Naive thymus-derived CD8-positive, alpha-beta T cell (primary cell): ENCODE data around the gene C11orf54. TPM values are rescaled to one million over a fixed set of nuclear protein-coding genes. Genes with fewer than 3 reads are reported as not detected.

ENCODE experiments used
- ATAC-seq, 2 donors: fragments of 150-1000 bp; cut with Tn5 transposase in 1 of 2; sonication (Bioruptor Pico), chemical (Tn5 transposase) in 1 of 2; 1 replicate in 1 of 2; 2 replicates in 1 of 2; pipeline ENCODE4 v1.10.0; 2021; ENCODE audit warnings: mild to moderate bottlenecking in 2 of 2, moderate library complexity in 2 of 2
- POLR2A ChIA-PET: fragments of 350-600 bp; sonication (Branson Sonifier 250); formaldehyde crosslinking; loops from one replicate; lab custom pipeline; 2021; ENCODE audit warnings: antibody characterized with exemption; lab: Charles Lee
- DNase-seq, 10 donors: peaks; one replicate each; pipeline versions ENCODE4 v3.0.0 to v3.0.0-alpha.2; 2020 to 2022
- H3K27ac Mint-ChIP-seq, 10 donors: one replicate each; pipeline ENCODE4 v1.8.0; 2020 to 2022; ENCODE audit warnings: mild to moderate bottlenecking in 10 of 10, mixed read lengths in 10 of 10, moderate library complexity in 4 of 10, inconsistent platforms in 1 of 10
- H3K27me3 Mint-ChIP-seq, 5 donors: one replicate each; pipeline ENCODE4 v1.8.0; 2021 to 2022; ENCODE audit warnings: mixed read lengths in 5 of 5
- H3K36me3 Mint-ChIP-seq, 3 donors: one replicate each; pipeline ENCODE4 v1.8.0; 2020 to 2022; ENCODE audit warnings: mixed read lengths in 3 of 3, mild to moderate bottlenecking in 2 of 3, inconsistent platforms in 1 of 3
- H3K4me1 Mint-ChIP-seq, 4 donors: one replicate each; pipeline ENCODE4 v1.8.0; 2021 to 2022; ENCODE audit warnings: mixed read lengths in 4 of 4
- H3K4me3 Mint-ChIP-seq, 10 donors: one replicate each; pipeline ENCODE4 v1.8.0; 2020 to 2022; ENCODE audit warnings: mild to moderate bottlenecking in 10 of 10, mixed read lengths in 10 of 10, moderate library complexity in 6 of 10, inconsistent platforms in 1 of 10
- H3K9me3 Mint-ChIP-seq, 9 donors: one replicate each; pipeline ENCODE4 v1.8.0; 2020 to 2022; ENCODE audit warnings: mixed read lengths in 9 of 9, mild to moderate bottlenecking in 3 of 9, inconsistent platforms in 1 of 9, moderate library complexity in 1 of 9
- polyA plus RNA-seq, 3 donors: library from polyadenylated mRNA; unstranded; fragments of 300-500 nt; fragmentation: Illumina TruSeq; gene quantifications; one replicate each; pipeline ENCODE4 v1.2.3, GENCODE V29; 2021
- total RNA-seq, 8 experiments: library from RNA in 2 of 8; stranded (reverse) in 2 of 8; gene quantifications; one replicate each; pipeline ENCODE4 v1.2.3 and lab custom pipeline; 2021 to 2026

Gene C11orf54
- total and polyA plus RNA-seq, 5 experiments from 2014 or later, result 18.7 to 49.2 (median 21.6) TPM

DNA sequence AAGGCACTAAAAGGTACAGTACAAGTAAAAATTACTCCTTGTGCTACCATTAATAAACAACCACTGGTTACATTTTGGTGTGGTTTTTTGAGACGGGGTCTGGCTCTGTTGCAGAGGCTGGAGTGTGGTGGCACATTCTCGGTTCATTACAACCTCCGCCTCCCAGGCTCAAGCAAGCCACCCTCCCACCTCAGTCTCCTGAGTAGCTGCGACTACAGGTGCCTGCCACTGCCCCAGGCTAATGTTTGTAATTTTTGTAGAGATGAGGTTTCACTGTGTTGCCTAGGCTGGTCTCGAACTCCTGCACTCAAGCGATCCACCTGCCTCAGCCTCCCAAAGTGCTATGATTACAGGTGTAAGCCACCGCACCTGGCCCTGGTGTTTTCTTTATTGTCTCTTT, 20.9 kb upstream of the C11orf54 start:
- POLR2A ChIA-PET, result interaction anchor here (0.7 kb wide), 1 partner anchor 21 kb away, joined by 3 read pairs; the partner anchor contains the start of genes C11orf54 and TAF1D
- peaks cover 0 to 10% (median 0%) of the 10 kb centered on the region in 9 donors for H3K9me3 Mint-ChIP-seq
- H3K27ac Mint-ChIP-seq, result peak overlapping the region in 1 of 10 donors; percentile 28
- no peak overlapping the region for H3K4me3 Mint-ChIP-seq
- H3K36me3 Mint-ChIP-seq, result peaks cover 8 to 41% (median 30%) of the 10 kb centered on the region in 3 donors
- H3K27me3 Mint-ChIP-seq, result no peaks in the 10 kb centered on the region
- DNase-seq (no peak), ATAC-seq (no peak)
- peaks cover 12 to 24% (median 21%) of the 10 kb centered on the region in 4 donors for H3K4me1 Mint-ChIP-seq

- H3K27ac Mint-ChIP-seq, result peak overlapping the region in 5 of 10 donors; percentile 29 to 75 (median 48)
- ATAC-seq, result no peak
These were observed 17.4 kb upstream of the C11orf54 start for GRCh38 chr11:93724089-93724488.

DNA sequence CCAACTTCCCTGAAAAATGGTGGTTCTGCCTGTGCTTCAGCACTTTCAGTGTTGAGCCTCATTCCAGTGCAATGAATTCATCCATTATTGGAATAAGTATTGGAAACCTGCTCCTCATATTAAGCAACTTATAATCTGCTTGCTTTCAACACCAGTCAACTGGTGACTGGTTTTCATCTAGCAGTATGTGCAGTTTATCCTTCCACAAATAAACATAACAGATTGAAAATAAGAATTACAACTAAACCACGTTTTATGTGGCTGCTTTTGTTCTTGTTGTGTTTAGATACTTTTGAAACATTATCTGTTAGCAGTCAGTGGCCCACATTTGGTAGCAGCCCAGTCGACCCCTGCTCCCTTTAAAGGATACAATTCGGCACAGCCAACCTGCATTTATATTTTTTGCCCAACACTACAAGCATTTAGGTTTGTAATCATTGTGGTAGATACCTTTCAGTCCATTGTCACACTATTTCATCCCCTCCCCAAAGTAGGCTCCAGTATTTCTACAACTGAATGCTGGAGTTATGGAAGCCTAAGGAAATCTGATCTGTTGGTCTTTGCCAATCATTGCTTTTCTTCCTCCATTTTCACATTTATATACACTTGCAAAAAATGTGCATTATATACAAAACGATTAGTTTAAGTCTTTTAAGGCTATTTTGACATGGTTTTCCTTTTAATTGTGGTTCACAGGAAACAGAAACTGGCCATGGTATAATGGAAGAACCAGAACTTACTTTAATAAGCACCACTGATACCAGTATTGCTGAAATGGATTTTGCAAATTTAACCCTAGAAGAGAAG, 13.3 kb upstream of the C11orf54 start:
- peak in 1 of 2 donors; percentile 28 for ATAC-seq
- DNase-seq, result no peak
- no peaks in the 10 kb centered on the region for H3K9me3 Mint-ChIP-seq
- peaks cover 2 to 11% (median 6%) of the 10 kb centered on the region in 4 donors for H3K4me1 Mint-ChIP-seq
- POLR2A ChIA-PET, result interaction anchor here (1.1 to 3.7 kb wide), 3 partner anchors 11 to 13 kb away, joined by 3 to 21 read pairs (median 5); partner anchors contain the start of genes C11orf54 and TAF1D
- no peaks in the 10 kb centered on the region for H3K27me3 Mint-ChIP-seq
- H3K27ac Mint-ChIP-seq, result peak overlapping the region; percentile 11 to 68 (median 38)
- H3K4me3 Mint-ChIP-seq, result no peak overlapping the region
- peaks cover 0 to 72% (median 28%) of the 10 kb centered on the region in 3 donors for H3K36me3 Mint-ChIP-seq

More at GRCh38 chr11:93724089-93724488, 17.4 kb upstream of the C11orf54 start:
- Mint-ChIP-seq H3K4me1 (peaks cover 0 to 7% (median 4%) of the 10 kb centered on the region in 4 donors), H3K36me3 (peaks cover 0 to 52% (median 19%) of the 10 kb centered on the region in 3 donors), H3K27me3 (no peaks in the 10 kb centered on the region), H3K4me3 (no peak overlapping the region), H3K9me3 (no peaks in the 10 kb centered on the region)
- no peak for DNase-seq
- POLR2A ChIA-PET, result interaction anchor here (3.4 kb wide), 1 partner anchor 17 kb away, joined by 31 read pairs; the partner anchor contains the start of genes C11orf54 and TAF1D

DNA sequence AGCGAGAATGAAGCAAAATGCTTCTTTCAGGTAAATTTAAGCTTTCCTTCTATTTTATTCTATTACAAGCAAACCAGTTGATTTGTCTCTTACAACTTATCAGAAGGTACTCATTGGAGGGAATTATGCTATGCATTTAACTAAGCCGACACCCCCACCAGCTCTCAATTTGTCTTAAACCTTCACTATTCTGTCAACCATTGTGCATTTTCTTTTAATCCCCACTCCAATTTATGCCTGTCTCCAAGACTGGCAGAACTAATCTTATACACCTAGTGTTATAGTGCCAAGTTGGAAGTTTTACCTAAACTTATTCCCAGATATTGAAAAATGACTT, 12.7 kb upstream of the C11orf54 start:
- DNase-seq, result no peak
- Mint-ChIP-seq H3K4me1 (peaks cover 5 to 16% (median 10%) of the 10 kb centered on the region in 4 donors), H3K9me3 (no peaks in the 10 kb centered on the region), H3K4me3 (no peak overlapping the region), H3K27ac (peak overlapping the region in 7 of 10 donors; percentile 11 to 67 (median 27)), H3K36me3 (peaks cover 0 to 78% (median 29%) of the 10 kb centered on the region in 3 donors), H3K27me3 (no peaks in the 10 kb centered on the region)
- no peak for ATAC-seq
- POLR2A ChIA-PET, result interaction anchor here (3.7 kb wide), 1 partner anchor 12 kb away, joined by 21 read pairs; the partner anchor contains the start of genes C11orf54 and TAF1D

- DNase-seq (no peak), ATAC-seq (peak in 1 of 2 donors; percentile 31)
- Mint-ChIP-seq H3K4me1 (peaks cover 5 to 20% (median 10%) of the 10 kb centered on the region in 4 donors), H3K27ac (peak overlapping the region in 7 of 10 donors; percentile 13 to 67 (median 43)), H3K9me3 (no peaks in the 10 kb centered on the region), H3K36me3 (peaks cover 0 to 82% (median 28%) of the 10 kb centered on the region in 3 donors), H3K4me3 (no peak overlapping the region), H3K27me3 (no peaks in the 10 kb centered on the region)
- POLR2A ChIA-PET, result interaction anchor here (3.7 kb wide), 1 partner anchor 12 kb away, joined by 21 read pairs; the partner anchor contains the start of genes C11orf54 and TAF1D
These were observed 12.3 kb upstream of the C11orf54 start for GRCh38 chr11:93729129-93729616.

- ATAC-seq (no peak), DNase-seq (no peak)
- H3K4me3 Mint-ChIP-seq, result no peak overlapping the region
- H3K4me1 Mint-ChIP-seq, result peaks cover 8 to 33% (median 22%) of the 10 kb centered on the region in 4 donors
- POLR2A ChIA-PET, result interaction anchor here (3.7 kb wide), 1 partner anchor 10 kb away, joined by 21 read pairs; the partner anchor contains the start of genes C11orf54 and TAF1D
- peak overlapping the region in 8 of 10 donors; percentile 3 to 74 (median 24) for H3K27ac Mint-ChIP-seq
- no peaks in the 10 kb centered on the region for H3K27me3 Mint-ChIP-seq
- H3K9me3 Mint-ChIP-seq, result no peaks in the 10 kb centered on the region
- H3K36me3 Mint-ChIP-seq, result peaks cover 0 to 89% (median 26%) of the 10 kb centered on the region in 3 donors
These were observed 11.1 kb upstream of the C11orf54 start for GRCh38 chr11:93730108-93731107.

DNA sequence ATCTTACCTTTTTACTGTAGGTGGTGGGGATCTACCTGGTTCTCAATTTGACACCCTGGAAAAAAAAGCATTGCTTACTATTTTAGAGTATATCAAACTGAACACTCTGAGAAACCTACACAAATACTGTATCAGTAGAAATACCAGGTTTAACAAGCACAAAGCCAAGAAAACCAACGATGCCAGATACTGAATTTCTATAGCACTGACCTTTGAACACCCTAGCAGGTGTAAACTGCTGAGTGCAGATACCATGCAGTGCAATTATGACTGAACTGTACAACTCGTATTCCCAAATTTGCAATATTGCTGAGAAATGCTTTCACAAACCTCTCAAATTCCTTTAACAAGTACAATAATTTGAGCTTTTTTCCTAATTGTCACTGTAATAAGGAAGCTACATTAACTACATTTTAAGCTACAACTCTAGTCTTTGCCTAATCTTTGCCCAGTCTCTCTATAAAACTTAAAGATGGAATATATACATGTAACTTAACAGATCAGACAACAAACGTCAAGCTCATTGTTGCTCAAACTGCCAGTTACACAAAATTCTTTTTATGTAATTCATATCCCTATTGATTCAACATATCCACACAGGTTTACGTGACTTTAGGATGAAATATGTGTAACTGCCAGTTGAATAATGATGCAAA, 9.1 kb upstream of the C11orf54 start:
- Mint-ChIP-seq H3K36me3 (peaks cover 0 to 98% (median 33%) of the 10 kb centered on the region in 3 donors), H3K27ac (peak overlapping the region in 6 of 10 donors; percentile 7 to 49 (median 38)), H3K9me3 (no peaks in the 10 kb centered on the region), H3K4me1 (peaks cover 12 to 49% (median 35%) of the 10 kb centered on the region in 4 donors), H3K4me3 (no peak overlapping the region), H3K27me3 (no peaks in the 10 kb centered on the region)
- ATAC-seq (no peak), DNase-seq (no peak)
- POLR2A ChIA-PET, result interaction anchor here (3.7 kb wide), 1 partner anchor 8 kb away, joined by 21 read pairs; the partner anchor contains the start of genes C11orf54 and TAF1D

- Mint-ChIP-seq H3K9me3 (no peaks in the 10 kb centered on the region), H3K4me3 (no peak overlapping the region), H3K27ac (peak overlapping the region in 8 of 10 donors; percentile 3 to 76 (median 56)), H3K4me1 (peaks cover 13 to 60% (median 47%) of the 10 kb centered on the region in 4 donors), H3K36me3 (peaks cover 0 to 98% (median 41%) of the 10 kb centered on the region in 3 donors), H3K27me3 (no peaks in the 10 kb centered on the region)
- POLR2A ChIA-PET, result interaction anchor here (0.8 kb wide), 1 partner anchor 51 kb away, joined by 3 read pairs; the partner anchor contains the start of gene MED17
- ATAC-seq (no peak), DNase-seq (no peak)
These were observed 8.0 kb upstream of the C11orf54 start for GRCh38 chr11:93733474-93733873.

DNA sequence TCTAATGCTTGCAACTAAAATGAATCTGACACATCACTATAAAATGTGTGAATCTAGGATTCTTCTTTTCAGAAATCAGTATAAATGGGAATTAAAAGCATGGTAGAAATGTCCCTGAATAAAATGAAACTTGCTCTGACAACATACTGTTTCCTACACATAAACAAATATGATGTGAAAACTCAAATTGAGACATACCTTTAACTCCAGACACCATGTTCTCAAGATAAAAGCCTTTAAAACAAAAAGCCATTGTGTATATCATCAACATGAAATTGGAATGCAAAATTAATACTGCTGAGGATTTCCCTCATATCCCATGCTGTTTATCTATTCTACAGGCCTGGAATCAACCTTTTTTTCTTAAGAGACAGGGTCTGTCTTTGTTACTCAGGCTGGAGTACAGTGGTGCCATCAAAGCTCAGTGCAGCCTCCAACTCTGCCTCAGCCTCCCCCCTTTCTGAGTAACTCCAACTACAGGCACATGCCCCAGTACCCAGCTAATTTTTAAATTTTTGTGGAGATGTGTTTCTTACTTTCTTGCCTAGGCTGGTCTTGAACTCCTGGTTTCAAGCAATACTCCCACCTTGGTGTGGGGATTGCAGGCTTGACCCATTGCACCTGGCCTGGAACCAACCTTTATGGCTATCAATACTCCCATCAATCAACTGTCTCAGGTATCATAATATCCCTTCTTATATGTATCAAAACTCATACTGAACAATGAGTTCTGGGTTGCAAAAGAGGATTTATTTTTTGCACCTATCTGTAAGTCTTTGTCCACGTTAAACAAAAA, 6.8 kb upstream of the C11orf54 start:
- DNase-seq (no peak), ATAC-seq (no peak)
- no peaks in the 10 kb centered on the region for H3K27me3 Mint-ChIP-seq
- peaks cover 0 to 98% (median 39%) of the 10 kb centered on the region in 3 donors for H3K36me3 Mint-ChIP-seq
- peak overlapping the region; percentile 7 to 82 (median 41) for H3K27ac Mint-ChIP-seq
- no peaks in the 10 kb centered on the region for H3K9me3 Mint-ChIP-seq
- POLR2A ChIA-PET, result interaction anchor here (0.6 kb wide), 1 partner anchor 1985 kb away, joined by 3 read pairs; no protein-coding TSS in a partner anchor
- peak overlapping the region in 4 of 10 donors; percentile 15 to 30 (median 21) for H3K4me3 Mint-ChIP-seq
- peaks cover 14 to 71% (median 58%) of the 10 kb centered on the region in 4 donors for H3K4me1 Mint-ChIP-seq

DNA sequence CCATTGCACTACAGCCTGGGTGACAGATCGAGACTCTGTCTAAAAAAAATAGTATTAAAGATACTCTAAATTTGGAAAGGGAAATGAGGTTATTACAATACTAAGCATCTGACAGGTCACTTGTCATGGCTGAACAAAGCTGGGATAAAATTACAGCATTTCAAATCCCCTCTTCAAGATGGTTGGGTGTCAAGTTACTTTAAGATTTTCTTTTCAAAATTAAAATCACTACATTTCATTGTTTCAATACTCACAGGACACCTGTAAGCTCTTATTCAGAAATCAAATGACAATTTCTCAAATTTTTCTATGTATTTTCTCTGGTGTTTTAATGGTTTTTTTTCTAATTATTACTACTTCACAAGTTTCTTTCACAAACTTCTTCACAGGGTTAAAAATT, 5.8 kb upstream of the C11orf54 start:
- no peaks in the 10 kb centered on the region for H3K27me3 Mint-ChIP-seq
- DNase-seq (no peak), ATAC-seq (no peak)
- H3K27ac Mint-ChIP-seq, result peak overlapping the region in 7 of 10 donors; percentile 2 to 91 (median 38)
- peaks cover 0 to 95% (median 43%) of the 10 kb centered on the region in 3 donors for H3K36me3 Mint-ChIP-seq
- H3K9me3 Mint-ChIP-seq, result no peaks in the 10 kb centered on the region
- H3K4me1 Mint-ChIP-seq, result peaks cover 21 to 80% (median 67%) of the 10 kb centered on the region in 4 donors
- H3K4me3 Mint-ChIP-seq, result peak overlapping the region in 2 of 10 donors; percentile 16 to 45
- POLR2A ChIA-PET, result no interaction called here
